IMR-90 (cell line): Measurements from ENCODE around the gene TIMM44. TPM values are rescaled to one million over a fixed set of nuclear protein-coding genes. Genes with fewer than 3 reads are reported as not detected.
A peak's percentile ranks its signal among the peaks of the same experiment; 100 is the strongest.

Experiments
- ATAC-seq: fragments of 200-7000 bp; cut with Tn5 transposase; 2 replicates; pipeline ENCODE4 v1.9.1; 2020; ENCODE audit warnings: low read depth, mild to moderate bottlenecking, moderate library complexity
- BruUV-seq: library from RNA; stranded (reverse); fragments of 400-500 nt; replicated peaks from 2 replicates; lab custom pipeline; 2021; lab: Mats Ljungman, UMichigan
- CTCF ChIA-PET: fragments of 300-600 bp; formaldehyde crosslinking; extraction: SDS; loops from one replicate; lab custom pipeline; 2021; ENCODE audit warnings: antibody characterized with exemption; lab: Yijun Ruan, JAX
- POLR2A ChIA-PET: fragments of 300-600 bp; sonication (Branson Sonifier 250); formaldehyde crosslinking; loops from one replicate; lab custom pipeline; 2022; ENCODE audit warnings: antibody characterized with exemption; ENCODE audit not compliant: unreplicated experiment; lab: Charles Lee
- DNase-seq: peaks from one replicate; pipeline ENCODE4 v3.0.0; 2013
- H2AFZ ChIP-seq: replicated peaks from 2 replicates; pipeline ENCODE3; 2013; ENCODE audit warnings: low read length, mild to moderate bottlenecking; ENCODE audit not compliant: poor library complexity
- H2AK5ac ChIP-seq: 2 replicates; pipeline ENCODE4 v1.6.1; 2013; ENCODE audit warnings: low read depth, low read length, inconsistent platforms
- H2AK9ac ChIP-seq: replicated peaks from 2 replicates; pipeline ENCODE3; 2013; ENCODE audit warnings: mild to moderate bottlenecking, low read depth, low read length, moderate library complexity; ENCODE audit not compliant: poor library complexity
- H2BK120ac ChIP-seq: 2 replicates; pipeline ENCODE4 v1.6.1; 2013; ENCODE audit warnings: low read depth, low read length, inconsistent platforms
- H2BK15ac ChIP-seq: 3 replicates; pipeline ENCODE4 v1.6.1; 2013; ENCODE audit warnings: low read depth, low read length, inconsistent platforms
- H2BK20ac ChIP-seq: 2 replicates; pipeline ENCODE4 v1.6.1; 2013; ENCODE audit warnings: low read depth, mild to moderate bottlenecking, inconsistent platforms, low read length, moderate library complexity
- H2BK5ac ChIP-seq: 2 replicates; pipeline ENCODE4 v1.6.1; 2013; ENCODE audit warnings: mild to moderate bottlenecking, low read depth, low read length, inconsistent platforms; ENCODE audit not compliant: poor library complexity, severe bottlenecking
- H3K14ac ChIP-seq: replicated peaks from 2 replicates; pipeline ENCODE4 v1.6.1; 2013; ENCODE audit warnings: low read depth, low read length, inconsistent platforms
- H3K18ac ChIP-seq: 2 replicates; pipeline ENCODE4 v1.6.1; 2013; ENCODE audit warnings: low read depth, low read length, control low read depth
- H3K23ac ChIP-seq: 2 replicates; pipeline ENCODE4 v1.6.1; 2013; ENCODE audit warnings: low read depth, low read length, inconsistent platforms
- H3K27ac ChIP-seq: 2 replicates; pipeline ENCODE4 v1.5.1; 2013; ENCODE audit warnings: mild to moderate bottlenecking, control low read depth, low read length; ENCODE audit not compliant: insufficient read depth
- H3K27me3 ChIP-seq: 2 replicates; pipeline ENCODE4 v1.6.1; 2013; ENCODE audit warnings: low read length; ENCODE audit not compliant: control insufficient read depth, insufficient read depth
- H3K36me3 ChIP-seq: 2 replicates; pipeline ENCODE4 v1.6.1; 2013; ENCODE audit warnings: low read length, mixed read lengths; ENCODE audit not compliant: control insufficient read depth, insufficient read depth
- H3K4ac ChIP-seq: 2 replicates; pipeline ENCODE4 v1.6.1; 2013; ENCODE audit warnings: low read depth, low read length, inconsistent platforms
- H3K4me1 ChIP-seq: 2 replicates; pipeline ENCODE4 v1.6.1; 2013; ENCODE audit warnings: low read length, mixed read lengths; ENCODE audit not compliant: control insufficient read depth, insufficient read depth
- H3K4me2 ChIP-seq: 2 replicates; pipeline ENCODE4 v1.6.1; 2013; ENCODE audit warnings: low read depth, mild to moderate bottlenecking, control low read depth, low read length, moderate library complexity
- H3K4me3 ChIP-seq: 2 replicates; pipeline ENCODE4 v1.5.1; 2013; ENCODE audit warnings: low read depth, mild to moderate bottlenecking, control low read depth, low read length, moderate library complexity; ENCODE audit not compliant: insufficient read depth
- H3K56ac ChIP-seq: 2 replicates; pipeline ENCODE4 v1.6.1; 2013; ENCODE audit warnings: low read length, inconsistent platforms; ENCODE audit not compliant: insufficient read depth; ENCODE audit errors: extremely low read depth
- H3K79me1 ChIP-seq, 2 experiments: 2 replicates each; pipeline ENCODE4 v1.6.1; 2013; ENCODE audit warnings: low read length in 2 of 2, inconsistent platforms in 1 of 2, low read depth in 1 of 2
- H3K9ac ChIP-seq: 2 replicates; pipeline ENCODE4 v1.6.1; 2013; ENCODE audit warnings: low read depth, low read length, control low read depth
- H3K9me1 ChIP-seq: 2 replicates; pipeline ENCODE4 v1.6.1; 2013; ENCODE audit warnings: low read length, inconsistent platforms; ENCODE audit not compliant: insufficient read depth
- H3K9me3 ChIP-seq: 2 replicates; pipeline ENCODE4 v1.6.1; 2013; ENCODE audit warnings: low read length; ENCODE audit not compliant: control insufficient read depth, insufficient read depth
- H4K20me1 ChIP-seq: 2 replicates; pipeline ENCODE4 v1.6.1; 2013; ENCODE audit warnings: low read length, inconsistent platforms; ENCODE audit not compliant: insufficient read depth
- H4K5ac ChIP-seq: 2 replicates; pipeline ENCODE4 v1.6.1; 2013; ENCODE audit warnings: mild to moderate bottlenecking, low read depth, low read length, control low read depth
- H4K8ac ChIP-seq, 2 experiments: 2 replicates each; pipeline ENCODE4 v1.6.1; 2013; ENCODE audit warnings: low read depth in 2 of 2, low read length in 2 of 2, control low read depth in 1 of 2, inconsistent platforms in 1 of 2
- H4K91ac ChIP-seq: 2 replicates; pipeline ENCODE4 v1.6.1; 2013; ENCODE audit warnings: low read depth, low read length, inconsistent platforms; ENCODE audit not compliant: insufficient read depth
- BHLHE40 ChIP-seq: fragments of 150-350 bp; IDR thresholded peaks from 2 replicates; pipeline ENCODE4 v1.6.1; 2016; ENCODE audit warnings: mild to moderate bottlenecking, low read depth, low read length
- CEBPB ChIP-seq: IDR thresholded peaks from 2 replicates; pipeline ENCODE4 v1.6.1; 2012; ENCODE audit warnings: low read depth, low read length, improper control_type of control experiment
- CHD1 ChIP-seq: IDR thresholded peaks from 2 replicates; pipeline ENCODE4 v1.6.1; 2012; ENCODE audit warnings: low read depth, low read length, improper control_type of control experiment
- CTCF ChIP-seq: conservative IDR thresholded peaks from 2 replicates; pipeline ENCODE4 v1.5.1; 2012; ENCODE audit warnings: mild to moderate bottlenecking, low read depth, low read length, improper control_type of control experiment
- ELK1 ChIP-seq: fragments of 150-350 bp; IDR thresholded peaks from 2 replicates; pipeline ENCODE4 v1.6.1; 2016; ENCODE audit warnings: low read depth, mild to moderate bottlenecking, low read length, moderate library complexity, borderline replicate concordance
- FOS ChIP-seq: fragments of 150-350 bp; IDR thresholded peaks from 2 replicates; pipeline ENCODE4 v1.6.1; 2016; ENCODE audit warnings: low read depth, low read length
- MAFK ChIP-seq: IDR thresholded peaks from 2 replicates; pipeline ENCODE4 v1.6.1; 2012; ENCODE audit warnings: low read depth, low read length, improper control_type of control experiment
- MAZ ChIP-seq: IDR thresholded peaks from 2 replicates; pipeline ENCODE4 v1.6.1; 2012; ENCODE audit warnings: low read depth, mild to moderate bottlenecking, low read length, improper control_type of control experiment, moderate library complexity, borderline replicate concordance
- MXI1 ChIP-seq: IDR thresholded peaks from 2 replicates; pipeline ENCODE4 v1.6.1; 2012; ENCODE audit warnings: low read depth, mild to moderate bottlenecking, low read length, moderate library complexity, borderline replicate concordance
- NFE2L2 ChIP-seq: fragments of 150-350 bp; IDR thresholded peaks from 2 replicates; pipeline ENCODE4 v1.6.1; 2016; ENCODE audit warnings: low read depth, mild to moderate bottlenecking, low read length
- POLR2A ChIP-seq: IDR thresholded peaks from 2 replicates; pipeline ENCODE4 v1.6.1; 2012; ENCODE audit warnings: mild to moderate bottlenecking, low read depth, low read length
- RAD21 ChIP-seq: IDR thresholded peaks from 2 replicates; pipeline ENCODE4 v1.6.1; 2012; ENCODE audit warnings: low read length, improper control_type of control experiment
- RCOR1 ChIP-seq: IDR thresholded peaks from 2 replicates; pipeline ENCODE4 v1.6.1; 2012; ENCODE audit warnings: mild to moderate bottlenecking, low read length, improper control_type of control experiment; ENCODE audit not compliant: insufficient replicate concordance
- RFX5 ChIP-seq: IDR thresholded peaks from 2 replicates; pipeline ENCODE4 v1.8.0; 2012; ENCODE audit warnings: low read depth, mild to moderate bottlenecking, low read length, moderate library complexity
- SMC3 ChIP-seq: fragments of 150-350 bp; IDR thresholded peaks from 2 replicates; pipeline ENCODE4 v1.6.1; 2016; ENCODE audit warnings: low read depth, mild to moderate bottlenecking, antibody characterized with exemption, low read length, moderate library complexity
- USF2 ChIP-seq: fragments of 150-350 bp; IDR thresholded peaks from 2 replicates; pipeline ENCODE4 v1.6.1; 2017; ENCODE audit warnings: mild to moderate bottlenecking, antibody characterized with exemption, low read length, low read depth
- WGBS, 2 experiments: methylation state at CpG; one replicate each; pipeline versions ENCODE4 v1.1.5 to v1.1.7; 2013; ENCODE audit warnings: missing lambda C conversion rate in 2 of 2; ENCODE audit not compliant: insufficient read length in 1 of 2; ENCODE audit errors: extremely low coverage in 2 of 2; 5-methylcytosine and 5-hydroxymethylcytosine counted together
- dilution Hi-C: fragments of 300-500 bp; cut with HindIII; formaldehyde crosslinking; loops from one replicate; pipeline ENCODE4 v1.14.3; 2018; ENCODE audit warnings: low sequenced_read_pairs; ENCODE audit not compliant: unreplicated experiment
- in situ Hi-C: fragments of 300-500 bp; cut with MboI; formaldehyde crosslinking; loops from 3 replicates; pipeline ENCODE4 v1.14.3; 2019; ENCODE audit warnings: low sequenced_read_pairs, inconsistent platforms, mixed read lengths
- intact Hi-C: fragments of 100-400 bp; cut with micrococcal nuclease; formaldehyde crosslinking; loops from 2 replicates; pipeline ENCODE4 v1.10.0; 2022
- polyA plus RNA-seq, 3 experiments: library from polyadenylated mRNA; depleted of rRNA; stranded (reverse); fragments of >200 nt; gene quantifications; 2 replicates each; pipeline ENCODE4 v1.2.3, GENCODE V29; 2012; ENCODE audit warnings: low replicate concordance in 1 of 3
- total RNA-seq: library from RNA; depleted of rRNA; stranded (reverse); fragments of >200 nt; gene quantifications from 2 replicates; pipeline ENCODE4 v1.2.3, GENCODE V29; 2012

The TIMM44 gene
- total and polyA plus RNA-seq, 2 of the 4 experiments (the other 2 are of a cell fraction) = 37.6 to 52.3 TPM

- Histone ChIP-seq H3K36me3 (peaks cover 63% of the 10 kb centered on the region), H4K8ac (no peak overlapping the region), H3K9me3 (no peaks in the 10 kb centered on the region), H3K4me1 (peaks cover 14% of the 10 kb centered on the region), H3K79me1 (peaks cover 5 to 20% of the 10 kb centered on the region in 2 experiments; a peak in 2 of 4 replicates), H2BK120ac (no peak overlapping the region), H2BK5ac (no peak overlapping the region), H3K4me2 (no peak overlapping the region), H2AK5ac (no peak overlapping the region), H3K27me3 (no peaks in the 10 kb centered on the region), H3K9ac (no peak overlapping the region), H3K18ac (no peak overlapping the region), H2BK20ac (no peak overlapping the region), H2BK15ac (no peak overlapping the region), H4K20me1 (peaks cover 14% of the 10 kb centered on the region), H3K4ac (no peak overlapping the region), H2AFZ (no peak overlapping the region), H2AK9ac (peak overlapping the region; percentile 13), H3K23ac (no peak overlapping the region), H3K4me3 (no peak overlapping the region), H3K14ac (no peak overlapping the region), H3K56ac (no peak overlapping the region), H3K27ac (no peak overlapping the region), H4K91ac (no peak overlapping the region), H3K9me1 (peaks cover 3% of the 10 kb centered on the region; the same call in 1 of the 2 replicates), H4K5ac (no peak overlapping the region)
- no peak for ATAC-seq
- no TSS peak for BruUV-seq
- POLR2A ChIA-PET = no interaction called here
- intact Hi-C loops = no loop called here
- CTCF ChIA-PET = no interaction called here
- WGBS, 2 experiments = 100% methylated on average over 2 of the region's 10 CpGs; no CpG with 5 or more reads in 1 of the 2 experiments
- in situ Hi-C loops = no loop called here
- TF ChIP-seq RAD21 = no peak
- TF ChIP-seq CHD1 = no peak
- no peak for TF ChIP-seq MAFK
- no peak for TF ChIP-seq BHLHE40
- TF ChIP-seq FOS = no peak
- no peak for TF ChIP-seq CTCF
- TF ChIP-seq POLR2A = no peak
- no peak for TF ChIP-seq USF2
- TF ChIP-seq MAZ = no peak
- no peak for TF ChIP-seq RCOR1
- no peak for TF ChIP-seq SMC3
- no peak for TF ChIP-seq RFX5
- TF ChIP-seq ELK1 = no peak
- no peak for TF ChIP-seq NFE2L2
- TF ChIP-seq MXI1 = no peak
- TF ChIP-seq CEBPB = no peak
- dilution Hi-C loops = no loop called here
- DNase-seq = no peak
These were observed 10.6 kb downstream of the TIMM44 start for GRCh38 chr19:7932930-7933300.
